ENCODE measurements around the gene IPP.

GRCh38 chr1:45752441-45753052 is 2.1 kb upstream of the IPP start:
- TF ChIP-seq CTCF (IDR thresholded peaks at IDR 0.05) (no peak), EP300 (IDR thresholded peaks at IDR 0.05) (no peak), POLR2A (IDR thresholded peaks at IDR 0.05) (no peak)

All from gastroesophageal sphincter (tissue), 3 donors.